ENCODE measurements around the gene LCORL. TPM values are rescaled to one million over a fixed set of nuclear protein-coding genes. Genes with fewer than 3 reads are reported as not detected.

The LCORL gene
- total RNA-seq, 2 experiments from 2014 or later, result 4.6 to 7.1 TPM

- Mint-ChIP-seq H3K27ac (no peak overlapping the region), H3K36me3 (peaks cover 21% of the 10 kb centered on the region), H3K4me3 (no peak overlapping the region), H3K27me3 (no peaks in the 10 kb centered on the region), H3K9me3 (peaks cover 44% of the 10 kb centered on the region), H3K4me1 (no peaks in the 10 kb centered on the region)
- no peak for DNase-seq
These were observed 35.7 kb downstream of the LCORL start for GRCh38 chr4:17985832-17986231.

- Mint-ChIP-seq H3K36me3 (peaks cover 23% of the 10 kb centered on the region), H3K27ac (no peak overlapping the region), H3K27me3 (no peaks in the 10 kb centered on the region), H3K9me3 (peaks cover 43% of the 10 kb centered on the region), H3K4me1 (no peaks in the 10 kb centered on the region), H3K4me3 (no peak overlapping the region)
- no peak for DNase-seq
These were observed 40.5 kb downstream of the LCORL start for GRCh38 chr4:17981063-17981462.

GRCh38 chr4:17968721-17969120 lies 52.8 kb downstream of the LCORL start:
- H3K36me3 Mint-ChIP-seq, result no peaks in the 10 kb centered on the region
- H3K4me1 Mint-ChIP-seq, result peaks cover 4% of the 10 kb centered on the region
- no peak for DNase-seq
- no peaks in the 10 kb centered on the region for H3K27me3 Mint-ChIP-seq
- H3K9me3 Mint-ChIP-seq, result no peaks in the 10 kb centered on the region
- H3K4me3 Mint-ChIP-seq, result no peak overlapping the region
- no peak overlapping the region for H3K27ac Mint-ChIP-seq

GRCh38 chr4:17967078-17967477 lies 54.5 kb downstream of the LCORL start:
- Mint-ChIP-seq H3K4me3 (no peak overlapping the region), H3K36me3 (no peaks in the 10 kb centered on the region), H3K27me3 (no peaks in the 10 kb centered on the region), H3K4me1 (peaks cover 5% of the 10 kb centered on the region), H3K9me3 (no peaks in the 10 kb centered on the region), H3K27ac (no peak overlapping the region)
- no peak for DNase-seq

GRCh38 chr4:17966312-17966711 lies 55.2 kb downstream of the LCORL start:
- no peak for DNase-seq
- Mint-ChIP-seq H3K9me3 (no peaks in the 10 kb centered on the region), H3K27ac (no peak overlapping the region), H3K4me3 (no peak overlapping the region), H3K4me1 (peaks cover 5% of the 10 kb centered on the region), H3K27me3 (no peaks in the 10 kb centered on the region), H3K36me3 (no peaks in the 10 kb centered on the region)

GRCh38 chr4:17964576-17964975 lies 57.0 kb downstream of the LCORL start:
- Mint-ChIP-seq H3K27me3 (no peaks in the 10 kb centered on the region), H3K4me3 (no peak overlapping the region), H3K36me3 (no peaks in the 10 kb centered on the region), H3K27ac (no peak overlapping the region), H3K9me3 (no peaks in the 10 kb centered on the region), H3K4me1 (peaks cover 5% of the 10 kb centered on the region)
- no peak for DNase-seq

GRCh38 chr4:17962171-17962570 lies 59.4 kb downstream of the LCORL start:
- no peak for DNase-seq
- H3K4me1 Mint-ChIP-seq, result peaks cover 11% of the 10 kb centered on the region
- H3K9me3 Mint-ChIP-seq, result no peaks in the 10 kb centered on the region
- H3K27ac Mint-ChIP-seq, result no peak overlapping the region
- no peak overlapping the region for H3K4me3 Mint-ChIP-seq
- peaks cover 8% of the 10 kb centered on the region for H3K36me3 Mint-ChIP-seq
- no peaks in the 10 kb centered on the region for H3K27me3 Mint-ChIP-seq

GRCh38 chr4:17961249-17961648 lies 60.3 kb downstream of the LCORL start:
- Mint-ChIP-seq H3K36me3 (peaks cover 13% of the 10 kb centered on the region), H3K9me3 (no peaks in the 10 kb centered on the region), H3K4me1 (peaks cover 11% of the 10 kb centered on the region), H3K27me3 (no peaks in the 10 kb centered on the region), H3K27ac (no peak overlapping the region), H3K4me3 (no peak overlapping the region)
- no peak for DNase-seq

GRCh38 chr4:17958181-17958580 lies 63.4 kb downstream of the LCORL start:
- Mint-ChIP-seq H3K4me1 (peaks cover 6% of the 10 kb centered on the region), H3K27me3 (no peaks in the 10 kb centered on the region), H3K36me3 (peaks cover 38% of the 10 kb centered on the region), H3K27ac (no peak overlapping the region), H3K4me3 (no peak overlapping the region), H3K9me3 (no peaks in the 10 kb centered on the region)
- no peak for DNase-seq

GRCh38 chr4:17957688-17958087 lies 63.9 kb downstream of the LCORL start:
- Mint-ChIP-seq H3K27me3 (no peaks in the 10 kb centered on the region), H3K36me3 (peaks cover 41% of the 10 kb centered on the region), H3K27ac (no peak overlapping the region), H3K4me3 (no peak overlapping the region), H3K4me1 (peaks cover 6% of the 10 kb centered on the region), H3K9me3 (peaks cover 1% of the 10 kb centered on the region)
- DNase-seq, result no peak

GRCh38 chr4:17956245-17956644 lies 65.3 kb downstream of the LCORL start:
- DNase-seq, result no peak
- Mint-ChIP-seq H3K4me3 (no peak overlapping the region), H3K27me3 (no peaks in the 10 kb centered on the region), H3K4me1 (peaks cover 6% of the 10 kb centered on the region), H3K36me3 (peaks cover 45% of the 10 kb centered on the region), H3K9me3 (peaks cover 2% of the 10 kb centered on the region), H3K27ac (no peak overlapping the region)

GRCh38 chr4:17945303-17945702 lies 76.3 kb downstream of the LCORL start:
- Mint-ChIP-seq H3K27me3 (no peaks in the 10 kb centered on the region), H3K36me3 (peaks cover 13% of the 10 kb centered on the region), H3K9me3 (no peaks in the 10 kb centered on the region), H3K4me1 (no peaks in the 10 kb centered on the region), H3K4me3 (no peak overlapping the region), H3K27ac (no peak overlapping the region)
- no peak for DNase-seq

- H3K36me3 Mint-ChIP-seq, result peaks cover 8% of the 10 kb centered on the region
- DNase-seq, result no peak
- no peak overlapping the region for H3K27ac Mint-ChIP-seq
- H3K27me3 Mint-ChIP-seq, result no peaks in the 10 kb centered on the region
- no peaks in the 10 kb centered on the region for H3K4me1 Mint-ChIP-seq
- no peak overlapping the region for H3K4me3 Mint-ChIP-seq
- no peaks in the 10 kb centered on the region for H3K9me3 Mint-ChIP-seq
These were observed 79.8 kb downstream of the LCORL start for GRCh38 chr4:17941731-17942130.

- DNase-seq, result no peak
- Mint-ChIP-seq H3K9me3 (peaks cover 2% of the 10 kb centered on the region), H3K4me3 (no peak overlapping the region), H3K27me3 (no peaks in the 10 kb centered on the region), H3K27ac (no peak overlapping the region), H3K4me1 (no peaks in the 10 kb centered on the region), H3K36me3 (peaks cover 28% of the 10 kb centered on the region)
These were observed 82.5 kb downstream of the LCORL start for GRCh38 chr4:17939054-17939453.

GRCh38 chr4:17934286-17934685 lies 87.3 kb downstream of the LCORL start:
- Mint-ChIP-seq H3K27ac (no peak overlapping the region), H3K36me3 (peaks cover 43% of the 10 kb centered on the region), H3K4me1 (no peaks in the 10 kb centered on the region), H3K9me3 (peaks cover 17% of the 10 kb centered on the region), H3K4me3 (no peak overlapping the region), H3K27me3 (no peaks in the 10 kb centered on the region)
- no peak for DNase-seq

- no peaks in the 10 kb centered on the region for H3K27me3 Mint-ChIP-seq
- no peak overlapping the region for H3K27ac Mint-ChIP-seq
- peaks cover 43% of the 10 kb centered on the region for H3K36me3 Mint-ChIP-seq
- H3K4me3 Mint-ChIP-seq, result no peak overlapping the region
- no peak for DNase-seq
- H3K4me1 Mint-ChIP-seq, result no peaks in the 10 kb centered on the region
- peaks cover 17% of the 10 kb centered on the region for H3K9me3 Mint-ChIP-seq
These were observed 88.4 kb downstream of the LCORL start for GRCh38 chr4:17933126-17933525.

- Mint-ChIP-seq H3K9me3 (peaks cover 17% of the 10 kb centered on the region), H3K27ac (no peak overlapping the region), H3K27me3 (no peaks in the 10 kb centered on the region), H3K4me3 (no peak overlapping the region), H3K4me1 (no peaks in the 10 kb centered on the region), H3K36me3 (peaks cover 40% of the 10 kb centered on the region)
- no peak for DNase-seq
These were observed 89.5 kb downstream of the LCORL start for GRCh38 chr4:17932041-17932440.
